Bronchial epithelial cell (primary cell): ENCODE data around the gene CDS1. TPM values are rescaled to one million over a fixed set of nuclear protein-coding genes. Genes with fewer than 3 reads are reported as not detected.

Experiments
- DNase-seq: peaks from one replicate; pipeline ENCODE4 v3.0.0-alpha.2; 2010; ENCODE audit warnings: low read depth
- FAIRE-seq: peaks from 2 replicates; lab custom pipeline; 2011; peaks lifted over from hg19 to GRCh38; lab: Jason Lieb, UNC
- H3K27me3 ChIP-seq: 2 replicates; pipeline ENCODE4 v1.5.1; 2011; ENCODE audit warnings: low read length; ENCODE audit not compliant: control insufficient read depth, insufficient read depth
- H3K36me3 ChIP-seq: 2 replicates; pipeline ENCODE4 v1.5.1; 2011; ENCODE audit warnings: low read length; ENCODE audit not compliant: control insufficient read depth, insufficient read depth
- H3K4me3 ChIP-seq: 2 replicates; pipeline ENCODE4 v1.5.1; 2011; ENCODE audit warnings: mild to moderate bottlenecking, low read depth, low read length, control low read depth
- total RNA-seq: library from RNA; depleted of rRNA; stranded (reverse); fragments of >200 nt; gene quantifications from 2 replicates; pipeline ENCODE4 v1.2.1, GENCODE V29; 2014
- TF ChIP-seq, protein P1 (sequence below): IDR thresholded peaks from 2 replicates; pipeline ENCODE4 v1.5.1; 2011; ENCODE audit warnings: mild to moderate bottlenecking, moderate library complexity, low read length, control low read depth, inconsistent platforms; ENCODE audit not compliant: insufficient read depth, severe bottlenecking

CDS1 gene
- total RNA-seq, 1 donor from 2014 or later: 20.0 TPM

DNA sequence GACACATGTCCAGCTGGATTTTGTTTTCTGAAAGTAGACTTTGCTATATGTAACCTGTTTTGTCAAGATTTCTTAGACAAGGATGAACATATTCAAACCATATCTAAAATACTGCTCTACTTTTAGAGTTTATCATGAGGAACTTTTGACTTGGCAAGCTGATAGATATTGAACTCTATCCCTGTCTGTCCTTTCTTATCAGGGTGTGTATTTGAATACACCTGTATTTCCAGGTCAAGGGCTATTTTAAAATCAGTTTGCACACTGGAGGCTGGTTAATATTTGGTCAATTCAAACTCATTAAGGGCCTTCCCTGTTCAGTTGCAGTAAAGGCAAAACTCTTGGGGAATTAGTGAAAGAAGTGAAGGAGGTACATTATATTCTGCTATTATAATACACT is 2.3 kb downstream of the CDS1 start:
- H3K4me3 ChIP-seq: no peak overlapping the region
- H3K36me3 ChIP-seq: peaks cover 2% of the 10 kb centered on the region
- DNase-seq: no peak
- no peaks in the 10 kb centered on the region for H3K27me3 ChIP-seq
- TF ChIP-seq, protein P1, sequence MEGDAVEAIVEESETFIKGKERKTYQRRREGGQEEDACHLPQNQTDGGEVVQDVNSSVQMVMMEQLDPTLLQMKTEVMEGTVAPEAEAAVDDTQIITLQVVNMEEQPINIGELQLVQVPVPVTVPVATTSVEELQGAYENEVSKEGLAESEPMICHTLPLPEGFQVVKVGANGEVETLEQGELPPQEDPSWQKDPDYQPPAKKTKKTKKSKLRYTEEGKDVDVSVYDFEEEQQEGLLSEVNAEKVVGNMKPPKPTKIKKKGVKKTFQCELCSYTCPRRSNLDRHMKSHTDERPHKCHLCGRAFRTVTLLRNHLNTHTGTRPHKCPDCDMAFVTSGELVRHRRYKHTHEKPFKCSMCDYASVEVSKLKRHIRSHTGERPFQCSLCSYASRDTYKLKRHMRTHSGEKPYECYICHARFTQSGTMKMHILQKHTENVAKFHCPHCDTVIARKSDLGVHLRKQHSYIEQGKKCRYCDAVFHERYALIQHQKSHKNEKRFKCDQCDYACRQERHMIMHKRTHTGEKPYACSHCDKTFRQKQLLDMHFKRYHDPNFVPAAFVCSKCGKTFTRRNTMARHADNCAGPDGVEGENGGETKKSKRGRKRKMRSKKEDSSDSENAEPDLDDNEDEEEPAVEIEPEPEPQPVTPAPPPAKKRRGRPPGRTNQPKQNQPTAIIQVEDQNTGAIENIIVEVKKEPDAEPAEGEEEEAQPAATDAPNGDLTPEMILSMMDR: no peak
- FAIRE-seq: no peak

DNA sequence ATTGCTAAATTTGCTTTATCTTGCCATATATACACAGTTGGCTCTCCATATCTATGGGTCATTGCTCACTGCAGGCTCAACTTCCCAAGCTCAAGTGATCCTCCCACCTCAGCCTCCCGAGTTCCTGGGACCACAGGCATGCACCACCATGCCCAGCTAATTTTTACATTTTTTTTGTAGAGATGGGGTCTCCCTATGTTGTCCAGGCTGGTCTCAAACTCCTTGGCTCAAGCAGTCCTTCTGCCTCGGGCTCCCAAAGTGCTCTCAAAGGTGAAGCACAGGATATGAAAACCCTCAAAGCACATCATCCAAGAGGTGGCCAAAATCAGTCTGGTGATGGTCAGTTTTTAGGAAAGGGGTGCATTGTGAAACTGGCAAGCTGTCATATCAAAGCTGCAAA is 11.8 kb downstream of the CDS1 start:
- Histone ChIP-seq H3K36me3 (no peaks in the 10 kb centered on the region), H3K4me3 (no peak overlapping the region), H3K27me3 (no peaks in the 10 kb centered on the region)
- DNase-seq: no peak
- FAIRE-seq: no peak
- TF ChIP-seq, protein P1: no peak

GRCh38 chr4:84596826-84597225 is 13.9 kb downstream of the CDS1 start:
- Histone ChIP-seq H3K4me3 (no peak overlapping the region), H3K36me3 (no peaks in the 10 kb centered on the region), H3K27me3 (no peaks in the 10 kb centered on the region)
- TF ChIP-seq, protein P1: no peak
- peak; percentile 94 for FAIRE-seq
- peak; percentile 90 for DNase-seq

- peak; percentile 28 for FAIRE-seq
- Histone ChIP-seq H3K4me3 (no peak overlapping the region), H3K27me3 (no peaks in the 10 kb centered on the region), H3K36me3 (no peaks in the 10 kb centered on the region)
- peak; percentile 91 for DNase-seq
- TF ChIP-seq, protein P1: no peak
Observed at GRCh38 chr4:84597450-84597849, 14.5 kb downstream of the CDS1 start.

DNA sequence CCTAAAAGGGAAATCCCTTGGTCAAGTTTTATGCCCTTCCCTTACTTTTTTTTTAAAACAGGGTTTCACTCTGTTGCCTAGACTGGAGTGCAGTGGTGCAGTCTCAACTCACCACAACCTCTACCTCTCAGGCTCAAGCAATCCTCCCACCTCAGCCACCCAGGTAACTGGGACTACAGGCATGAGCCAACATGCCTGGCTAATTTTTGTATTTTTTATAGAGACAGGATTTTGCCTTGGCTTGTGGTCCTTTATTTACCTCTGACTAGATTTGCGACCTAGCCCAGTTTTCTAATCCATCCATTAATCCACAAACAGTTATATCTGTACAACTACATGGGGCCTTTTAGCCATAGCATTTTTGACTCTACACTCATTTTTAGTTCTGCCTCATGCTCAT is 23.7 kb downstream of the CDS1 start:
- peaks cover 8% of the 10 kb centered on the region for H3K36me3 ChIP-seq
- FAIRE-seq: no peak
- TF ChIP-seq, protein P1: no peak
- DNase-seq: peak; percentile 71
- no peak overlapping the region for H3K4me3 ChIP-seq
- no peaks in the 10 kb centered on the region for H3K27me3 ChIP-seq

GRCh38 chr4:84611531-84611930 is 28.6 kb downstream of the CDS1 start:
- Histone ChIP-seq H3K36me3 (peaks cover 8% of the 10 kb centered on the region), H3K4me3 (no peak overlapping the region), H3K27me3 (no peaks in the 10 kb centered on the region)
- no peak for FAIRE-seq
- no peak for DNase-seq
- TF ChIP-seq, protein P1: no peak
